WTC11 (cell line): ENCODE results near the gene ZNF620. TPM values are rescaled to one million over a fixed set of nuclear protein-coding genes. Genes with fewer than 3 reads are reported as not detected.
"Not testable (repeated sequence)": the region's sequence is repeated elsewhere in the genome, so short reads cannot be mapped to it uniquely, and the experiment has no call there.

Experiments used
- ATAC-seq: fragments of 200-7000 bp; cut with Tn5 transposase; 2 replicates; pipeline ENCODE4 v1.10.0; 2021; ENCODE audit warnings: mild to moderate bottlenecking, moderate library complexity
- CTCF ChIA-PET: fragments of 300-600 bp; sonication (Branson Sonifier 250); formaldehyde crosslinking; loops from one replicate; lab custom pipeline; 2021; ENCODE audit warnings: antibody characterized with exemption; lab: Charles Lee
- POLR2A ChIA-PET: fragments of 350-600 bp; sonication (Branson Sonifier 250); formaldehyde crosslinking; loops from one replicate; lab custom pipeline; 2021; ENCODE audit warnings: antibody characterized with exemption; lab: Charles Lee
- DNase-seq: peaks from one replicate; pipeline ENCODE4 v3.0.0; 2021; ENCODE audit warnings: low spot score
- H3K27ac Mint-ChIP-seq: 2 replicates; pipeline ENCODE4 v1.8.0; 2021; ENCODE audit warnings: mixed read lengths
- H3K27me3 Mint-ChIP-seq: 2 replicates; pipeline ENCODE4 v1.8.0; 2021; ENCODE audit warnings: low read depth, mild to moderate bottlenecking, moderate library complexity, mixed read lengths
- H3K36me3 Mint-ChIP-seq: 2 replicates; pipeline ENCODE4 v1.8.0; 2021; ENCODE audit warnings: mixed read lengths
- H3K4me1 Mint-ChIP-seq: 2 replicates; pipeline ENCODE4 v1.8.0; 2022; ENCODE audit warnings: mixed read lengths
- H3K4me3 Mint-ChIP-seq: 2 replicates; pipeline ENCODE4 v1.8.0; 2021; ENCODE audit warnings: mild to moderate bottlenecking, moderate library complexity, mixed read lengths
- H3K9me3 Mint-ChIP-seq: 2 replicates; pipeline ENCODE4 v1.8.0; 2021; ENCODE audit warnings: mixed read lengths
- CBFB ChIP-seq: sonication (generic); formaldehyde crosslinking; IDR thresholded peaks from 2 replicates; pipeline ENCODE4 v1.8.1; 2022; ENCODE audit warnings: mild to moderate bottlenecking, low read depth, missing genetic modification reagents
- FOXK1 ChIP-seq: sonication (generic); formaldehyde crosslinking; IDR thresholded peaks from 2 replicates; pipeline ENCODE4 v1.8.0; 2022; ENCODE audit warnings: mild to moderate bottlenecking, moderate library complexity, missing genetic modification reagents
- IRF1 ChIP-seq: sonication (generic); formaldehyde crosslinking; IDR thresholded peaks from 2 replicates; pipeline ENCODE4 v1.8.0; 2023; ENCODE audit warnings: missing genetic modification reagents
- MLX ChIP-seq: sonication (generic); formaldehyde crosslinking; IDR thresholded peaks from 2 replicates; pipeline ENCODE4 v1.8.1; 2023; ENCODE audit warnings: mild to moderate bottlenecking, missing genetic modification reagents, moderate library complexity
- STAT6 ChIP-seq: sonication (generic); formaldehyde crosslinking; conservative IDR thresholded peaks from 2 replicates; pipeline ENCODE4 v1.8.1; 2023; ENCODE audit warnings: mild to moderate bottlenecking, low read depth, missing genetic modification reagents, moderate library complexity
- USF1 ChIP-seq: sonication (generic); formaldehyde crosslinking; IDR thresholded peaks from 2 replicates; pipeline ENCODE4 v1.8.0; 2022; ENCODE audit warnings: mild to moderate bottlenecking, missing genetic modification reagents
- ZBTB21 ChIP-seq: sonication (generic); formaldehyde crosslinking; IDR thresholded peaks from 2 replicates; pipeline ENCODE4 v1.8.1; 2023; ENCODE audit warnings: mild to moderate bottlenecking, missing genetic modification reagents, borderline replicate concordance
- ZNF121 ChIP-seq: sonication (generic); formaldehyde crosslinking; IDR thresholded peaks from 2 replicates; pipeline ENCODE4 v1.8.0; 2023; ENCODE audit warnings: missing genetic modification reagents
- ZNF219 ChIP-seq: sonication (generic); formaldehyde crosslinking; IDR thresholded peaks from 2 replicates; pipeline ENCODE4 v1.8.0; 2023; ENCODE audit warnings: missing genetic modification reagents, mild to moderate bottlenecking, borderline replicate concordance
- ZNF232 ChIP-seq: sonication (generic); formaldehyde crosslinking; IDR thresholded peaks from 2 replicates; pipeline ENCODE4 v1.8.0; 2022; ENCODE audit warnings: mild to moderate bottlenecking, missing genetic modification reagents
- ZNF281 ChIP-seq: sonication (generic); formaldehyde crosslinking; IDR thresholded peaks from 2 replicates; pipeline ENCODE4 v1.8.0; 2023; ENCODE audit warnings: mild to moderate bottlenecking, missing genetic modification reagents
- total RNA-seq: library from RNA; stranded (reverse); gene quantifications from 3 replicates; pipeline ENCODE4 v1.2.3, GENCODE V29; 2021
- TF ChIP-seq, protein P1 (sequence below): sonication (generic); formaldehyde crosslinking; IDR thresholded peaks from 2 replicates; pipeline ENCODE4 v1.8.0; 2022; ENCODE audit warnings: missing genetic modification reagents
- TF ChIP-seq, protein P2 (sequence below): sonication (generic); formaldehyde crosslinking; IDR thresholded peaks from 2 replicates; pipeline ENCODE4 v1.8.1; 2022; ENCODE audit warnings: mild to moderate bottlenecking, moderate library complexity, missing genetic modification reagents
- TF ChIP-seq, protein P3 (sequence below): fragments of 250-450 bp; sonication (Bioruptor Pico); IDR thresholded peaks from 2 replicates; pipeline ENCODE4 v1.9.0; 2021; ENCODE audit warnings: mild to moderate bottlenecking

Gene ZNF620
- total RNA-seq, 1 experiment from 2014 or later, result 15.6 TPM

- peak; percentile 27; the same call in 1 of the 2 replicates for TF ChIP-seq ZNF121
- CTCF ChIA-PET, H3K27ac Mint-ChIP-seq, H3K27me3 Mint-ChIP-seq, H3K9me3 Mint-ChIP-seq, H3K4me3 Mint-ChIP-seq, ATAC-seq, POLR2A ChIA-PET, DNase-seq: not testable (repeated sequence)
- peaks cover 22% of the 10 kb centered on the region for H3K4me1 Mint-ChIP-seq
- H3K36me3 Mint-ChIP-seq, result peaks cover 56% of the 10 kb centered on the region
Measured at GRCh38 chr3:40462838-40463237, 43.0 kb upstream of the ZNF620 start.

- ATAC-seq (no peak), DNase-seq (no peak)
- Mint-ChIP-seq H3K9me3 (no peaks in the 10 kb centered on the region), H3K27me3 (no peaks in the 10 kb centered on the region), H3K27ac (no peak overlapping the region), H3K36me3 (peaks cover 49% of the 10 kb centered on the region), H3K4me3 (no peak overlapping the region), H3K4me1 (peaks cover 15% of the 10 kb centered on the region)
- ChIA-PET POLR2A (interaction anchor here (0.5 kb wide), 1 partner anchor 153 kb away, joined by 3 read pairs; no protein-coding TSS in a partner anchor), CTCF (no interaction called here)
- TF ChIP-seq MLX (CRISPR knock-in tag), result no peak
- TF ChIP-seq IRF1 (CRISPR knock-in tag), result no peak
- no peak for TF ChIP-seq CBFB (CRISPR knock-in tag)
- TF ChIP-seq ZNF281 (CRISPR knock-in tag), result no peak
- TF ChIP-seq STAT6 (CRISPR knock-in tag), result no peak
- TF ChIP-seq, protein P1, sequence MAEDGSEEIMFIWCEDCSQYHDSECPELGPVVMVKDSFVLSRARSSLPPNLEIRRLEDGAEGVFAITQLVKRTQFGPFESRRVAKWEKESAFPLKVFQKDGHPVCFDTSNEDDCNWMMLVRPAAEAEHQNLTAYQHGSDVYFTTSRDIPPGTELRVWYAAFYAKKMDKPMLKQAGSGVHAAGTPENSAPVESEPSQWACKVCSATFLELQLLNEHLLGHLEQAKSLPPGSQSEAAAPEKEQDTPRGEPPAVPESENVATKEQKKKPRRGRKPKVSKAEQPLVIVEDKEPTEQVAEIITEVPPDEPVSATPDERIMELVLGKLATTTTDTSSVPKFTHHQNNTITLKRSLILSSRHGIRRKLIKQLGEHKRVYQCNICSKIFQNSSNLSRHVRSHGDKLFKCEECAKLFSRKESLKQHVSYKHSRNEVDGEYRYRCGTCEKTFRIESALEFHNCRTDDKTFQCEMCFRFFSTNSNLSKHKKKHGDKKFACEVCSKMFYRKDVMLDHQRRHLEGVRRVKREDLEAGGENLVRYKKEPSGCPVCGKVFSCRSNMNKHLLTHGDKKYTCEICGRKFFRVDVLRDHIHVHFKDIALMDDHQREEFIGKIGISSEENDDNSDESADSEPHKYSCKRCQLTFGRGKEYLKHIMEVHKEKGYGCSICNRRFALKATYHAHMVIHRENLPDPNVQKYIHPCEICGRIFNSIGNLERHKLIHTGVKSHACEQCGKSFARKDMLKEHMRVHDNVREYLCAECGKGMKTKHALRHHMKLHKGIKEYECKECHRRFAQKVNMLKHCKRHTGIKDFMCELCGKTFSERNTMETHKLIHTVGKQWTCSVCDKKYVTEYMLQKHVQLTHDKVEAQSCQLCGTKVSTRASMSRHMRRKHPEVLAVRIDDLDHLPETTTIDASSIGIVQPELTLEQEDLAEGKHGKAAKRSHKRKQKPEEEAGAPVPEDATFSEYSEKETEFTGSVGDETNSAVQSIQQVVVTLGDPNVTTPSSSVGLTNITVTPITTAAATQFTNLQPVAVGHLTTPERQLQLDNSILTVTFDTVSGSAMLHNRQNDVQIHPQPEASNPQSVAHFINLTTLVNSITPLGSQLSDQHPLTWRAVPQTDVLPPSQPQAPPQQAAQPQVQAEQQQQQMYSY (CRISPR knock-in tag), result no peak
- no peak for TF ChIP-seq ZNF219 (CRISPR knock-in tag)
- TF ChIP-seq, protein P2, sequence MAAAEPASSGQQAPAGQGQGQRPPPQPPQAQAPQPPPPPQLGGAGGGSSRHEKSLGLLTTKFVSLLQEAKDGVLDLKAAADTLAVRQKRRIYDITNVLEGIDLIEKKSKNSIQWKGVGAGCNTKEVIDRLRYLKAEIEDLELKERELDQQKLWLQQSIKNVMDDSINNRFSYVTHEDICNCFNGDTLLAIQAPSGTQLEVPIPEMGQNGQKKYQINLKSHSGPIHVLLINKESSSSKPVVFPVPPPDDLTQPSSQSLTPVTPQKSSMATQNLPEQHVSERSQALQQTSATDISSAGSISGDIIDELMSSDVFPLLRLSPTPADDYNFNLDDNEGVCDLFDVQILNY (CRISPR knock-in tag), result no peak
- no peak for TF ChIP-seq ZNF232 (CRISPR knock-in tag)
- no peak for TF ChIP-seq USF1
- TF ChIP-seq FOXK1 (CRISPR knock-in tag), result no peak
- TF ChIP-seq ZBTB21 (CRISPR knock-in tag), result no peak
- TF ChIP-seq, protein P3, sequence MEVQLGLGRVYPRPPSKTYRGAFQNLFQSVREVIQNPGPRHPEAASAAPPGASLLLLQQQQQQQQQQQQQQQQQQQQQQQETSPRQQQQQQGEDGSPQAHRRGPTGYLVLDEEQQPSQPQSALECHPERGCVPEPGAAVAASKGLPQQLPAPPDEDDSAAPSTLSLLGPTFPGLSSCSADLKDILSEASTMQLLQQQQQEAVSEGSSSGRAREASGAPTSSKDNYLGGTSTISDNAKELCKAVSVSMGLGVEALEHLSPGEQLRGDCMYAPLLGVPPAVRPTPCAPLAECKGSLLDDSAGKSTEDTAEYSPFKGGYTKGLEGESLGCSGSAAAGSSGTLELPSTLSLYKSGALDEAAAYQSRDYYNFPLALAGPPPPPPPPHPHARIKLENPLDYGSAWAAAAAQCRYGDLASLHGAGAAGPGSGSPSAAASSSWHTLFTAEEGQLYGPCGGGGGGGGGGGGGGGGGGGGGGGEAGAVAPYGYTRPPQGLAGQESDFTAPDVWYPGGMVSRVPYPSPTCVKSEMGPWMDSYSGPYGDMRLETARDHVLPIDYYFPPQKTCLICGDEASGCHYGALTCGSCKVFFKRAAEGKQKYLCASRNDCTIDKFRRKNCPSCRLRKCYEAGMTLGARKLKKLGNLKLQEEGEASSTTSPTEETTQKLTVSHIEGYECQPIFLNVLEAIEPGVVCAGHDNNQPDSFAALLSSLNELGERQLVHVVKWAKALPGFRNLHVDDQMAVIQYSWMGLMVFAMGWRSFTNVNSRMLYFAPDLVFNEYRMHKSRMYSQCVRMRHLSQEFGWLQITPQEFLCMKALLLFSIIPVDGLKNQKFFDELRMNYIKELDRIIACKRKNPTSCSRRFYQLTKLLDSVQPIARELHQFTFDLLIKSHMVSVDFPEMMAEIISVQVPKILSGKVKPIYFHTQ, result no peak
- TF ChIP-seq, all 79 proteins: peak for 0
Measured at GRCh38 chr3:40463579-40463978, 42.3 kb upstream of the ZNF620 start.
